Measurements from ENCODE around the gene KCNQ1.
A peak's percentile ranks its signal among the peaks of the same experiment; 100 is the strongest.

The KCNQ1 gene

GRCh38 chr11:2444821-2445745 lies at the start of gene KCNQ1:
Gene KCNQ1, plus strand, starts transcription at chr11:2445008. Its CDS starts 91 bp downstream, at chr11:2445099.
- no peak for DNase-seq (ENCODE audit: low spot score)

- DNase-seq (ENCODE audit: low spot score), result no peak
These were observed 49.5 kb upstream of the KCNQ1 start for GRCh38 chr11:2395211-2395730.

- DNase-seq (ENCODE audit: low spot score), result no peak
These were observed 49.0 kb upstream of the KCNQ1 start for GRCh38 chr11:2395856-2396255.

GRCh38 chr11:2396471-2396870 lies 48.3 kb upstream of the KCNQ1 start:
- no peak for DNase-seq (ENCODE audit: low spot score)

- no peak for DNase-seq (ENCODE audit: low spot score)
These were observed 47.8 kb upstream of the KCNQ1 start for GRCh38 chr11:2397005-2397404.

GRCh38 chr11:2398664-2399355 lies 46.0 kb upstream of the KCNQ1 start:
- DNase-seq (ENCODE audit: low spot score), result no peak

GRCh38 chr11:2399488-2400068 lies 45.2 kb upstream of the KCNQ1 start:
- peak; percentile 47 for DNase-seq (ENCODE audit: low spot score)

- peak; percentile 99 for DNase-seq (ENCODE audit: low spot score)
These were observed 44.6 kb upstream of the KCNQ1 start, which contains the start of gene TSSC4 for GRCh38 chr11:2400069-2400761. Gene TSSC4, plus strand, starts transcription at chr11:2400750. Its CDS starts 1,884 bp downstream, at chr11:2402634.

- DNase-seq (ENCODE audit: low spot score), result no peak
These were observed 43.9 kb upstream of the KCNQ1 start for GRCh38 chr11:2400762-2401435.

- DNase-seq (ENCODE audit: low spot score), result no peak
These were observed 43.3 kb upstream of the KCNQ1 start for GRCh38 chr11:2401436-2401984.

- no peak for DNase-seq (ENCODE audit: low spot score)
These were observed 42.7 kb upstream of the KCNQ1 start for GRCh38 chr11:2402106-2402505.

- DNase-seq (ENCODE audit: low spot score), result no peak
These were observed 41.7 kb upstream of the KCNQ1 start for GRCh38 chr11:2402890-2403645.

GRCh38 chr11:2404735-2405196 lies 40.0 kb upstream of the KCNQ1 start:
- no peak for DNase-seq (ENCODE audit: low spot score)

GRCh38 chr11:2406451-2406850 lies 38.4 kb upstream of the KCNQ1 start:
- no peak for DNase-seq (ENCODE audit: low spot score)

GRCh38 chr11:2406878-2407410 lies 37.9 kb upstream of the KCNQ1 start:
- no peak for DNase-seq (ENCODE audit: low spot score)

GRCh38 chr11:2408671-2409070 lies 36.1 kb upstream of the KCNQ1 start:
- no peak for DNase-seq (ENCODE audit: low spot score)

- no peak for DNase-seq (ENCODE audit: low spot score)
These were observed 35.7 kb upstream of the KCNQ1 start for GRCh38 chr11:2409126-2409525.

- DNase-seq (ENCODE audit: low spot score), result no peak
These were observed 35.0 kb upstream of the KCNQ1 start for GRCh38 chr11:2409611-2410468.

- DNase-seq (ENCODE audit: low spot score), result no peak
These were observed 34.2 kb upstream of the KCNQ1 start for GRCh38 chr11:2410616-2411015.
